B cell (primary cell): ENCODE data around the gene RPL10. TPM values are rescaled to one million over a fixed set of nuclear protein-coding genes. Genes with fewer than 3 reads are reported as not detected.

Experiments
- ATAC-seq: fragments of 200-7000 bp; cut with Tn5 transposase; one replicate; pipeline ENCODE4 v1.10.0; 2021; ENCODE audit warnings: low read depth, mild to moderate bottlenecking, moderate number of reproducible peaks, moderate library complexity
- CTCF ChIA-PET: fragments of 350-600 bp; sonication (Branson Sonifier 250); formaldehyde crosslinking; loops from one replicate; lab custom pipeline; 2021; ENCODE audit warnings: antibody characterized with exemption, inconsistent platforms; lab: Charles Lee
- POLR2A ChIA-PET: fragments of 350-600 bp; sonication (Branson Sonifier 250); formaldehyde crosslinking; loops from one replicate; lab custom pipeline; 2021; ENCODE audit warnings: antibody characterized with exemption; lab: Charles Lee
- DNase-seq: peaks from one replicate; pipeline ENCODE4 v3.0.0; 2013
- H2AFZ ChIP-seq: 2 replicates; pipeline ENCODE4 v1.6.1; 2012; ENCODE audit warnings: mild to moderate bottlenecking, low read depth, low read length; ENCODE audit not compliant: insufficient read depth, poor library complexity, severe bottlenecking
- H3K27ac ChIP-seq, 2 donors: 1 replicate in 1 of 2; 2 replicates in 1 of 2; pipeline ENCODE4 v1.5.1; 2012 to 2013; ENCODE audit warnings: low read length in 2 of 2, mild to moderate bottlenecking in 2 of 2, moderate library complexity in 1 of 2
- H3K27me3 ChIP-seq, 4 experiments: fragments of 200-600 bp in 1 of 4; sonication (generic) in 1 of 4; replicated peaks in 1 of 4; 1 replicate in 2 of 4; 2 replicates in 2 of 4; pipeline versions ENCODE4 v1.6.1 to v1.7.0; 2013 to 2016; ENCODE audit warnings: low read length in 3 of 4, mild to moderate bottlenecking in 2 of 4, mixed read lengths in 1 of 4, moderate library complexity in 1 of 4; ENCODE audit not compliant: insufficient read depth in 4 of 4, control insufficient read depth in 3 of 4; ENCODE audit errors: control extremely low read depth in 1 of 4
- H3K36me3 ChIP-seq, 2 experiments: replicated peaks in 1 of 2; 1 replicate in 1 of 2; 2 replicates in 1 of 2; pipeline versions ENCODE4 v1.6.1 to v1.7.1; 2013; ENCODE audit warnings: low read length in 1 of 2; ENCODE audit not compliant: insufficient read depth in 2 of 2, control insufficient read depth in 1 of 2; ENCODE audit errors: control extremely low read depth in 1 of 2, extremely low read depth in 1 of 2
- H3K4me1 ChIP-seq, 2 donors: fragments of 200-600 bp in 1 of 2; sonication (generic) in 1 of 2; 1 replicate in 1 of 2; 2 replicates in 1 of 2; pipeline versions ENCODE4 v1.5.1 to v1.6.1; 2013 to 2017; ENCODE audit warnings: low read length in 2 of 2; ENCODE audit not compliant: control insufficient read depth in 2 of 2, insufficient read depth in 2 of 2
- H3K4me2 ChIP-seq: replicated peaks from 2 replicates; pipeline ENCODE3; 2012; ENCODE audit warnings: mild to moderate bottlenecking, low read depth, low read length; ENCODE audit not compliant: poor library complexity, severe bottlenecking
- H3K4me3 ChIP-seq, 5 experiments: fragments of 200-600 bp in 1 of 5; sonication (generic) in 1 of 5; 1 replicate in 3 of 5; 2 replicates in 2 of 5; pipeline versions ENCODE4 v1.5.1 to v1.7.0; 2011 to 2016; ENCODE audit warnings: low read length in 4 of 5, mild to moderate bottlenecking in 4 of 5, low read depth in 2 of 5, control low read depth in 1 of 5, moderate library complexity in 1 of 5; ENCODE audit not compliant: insufficient read depth in 1 of 5; ENCODE audit errors: control extremely low read depth in 1 of 5, extremely low read depth in 1 of 5
- H3K79me2 ChIP-seq: fragments of 200-600 bp; sonication (generic); one replicate; pipeline ENCODE4 v1.6.0; 2016; ENCODE audit warnings: low read length; ENCODE audit not compliant: control insufficient read depth, insufficient read depth
- H3K9ac ChIP-seq: fragments of 200-600 bp; sonication (generic); 2 replicates; pipeline ENCODE4 v1.6.1; 2017; ENCODE audit warnings: mild to moderate bottlenecking, low read length, moderate library complexity
- H3K9me3 ChIP-seq, 3 donors: one replicate each; pipeline versions ENCODE4 v1.6.1 to v1.7.1; 2013; ENCODE audit warnings: low read length in 2 of 3; ENCODE audit not compliant: control insufficient read depth in 2 of 3, insufficient read depth in 1 of 3; ENCODE audit errors: control extremely low read depth in 1 of 3
- H4K20me1 ChIP-seq: 2 replicates; pipeline ENCODE4 v1.6.0; 2012; ENCODE audit warnings: mild to moderate bottlenecking, low read length; ENCODE audit not compliant: insufficient read depth, control insufficient read depth, poor library complexity, severe bottlenecking
- H3K27ac Mint-ChIP-seq: one replicate; pipeline ENCODE4 v1.8.0; 2021; ENCODE audit warnings: mixed read lengths
- H3K27me3 Mint-ChIP-seq: one replicate; pipeline ENCODE4 v1.8.0; 2021; ENCODE audit warnings: mixed read lengths
- H3K4me1 Mint-ChIP-seq: one replicate; pipeline ENCODE4 v1.8.0; 2021; ENCODE audit warnings: mixed read lengths
- H3K4me3 Mint-ChIP-seq: one replicate; pipeline ENCODE4 v1.8.0; 2021; ENCODE audit warnings: mixed read lengths
- H3K9me3 Mint-ChIP-seq: one replicate; pipeline ENCODE4 v1.8.0; 2022; ENCODE audit warnings: mixed read lengths; ENCODE audit not compliant: insufficient read depth
- EZH2 ChIP-seq: IDR thresholded peaks from 2 replicates; pipeline ENCODE4 v1.6.1; 2012; ENCODE audit warnings: borderline replicate concordance, low read depth, mild to moderate bottlenecking, moderate library complexity, low read length; ENCODE audit not compliant: insufficient read depth, poor library complexity, severe bottlenecking
- WGBS: methylation state at CpG from one replicate; pipeline ENCODE4 v1.1.5; 2013; ENCODE audit warnings: missing lambda C conversion rate; ENCODE audit not compliant: insufficient coverage; 5-methylcytosine and 5-hydroxymethylcytosine counted together
- intact Hi-C: fragments of 100-400 bp; cut with micrococcal nuclease; formaldehyde crosslinking; loops from one replicate; pipeline ENCODE4 v1.10.0; 2022
- polyA plus RNA-seq: library from polyadenylated mRNA; depleted of rRNA; stranded (reverse); fragments of >200 nt; gene quantifications from 2 replicates; pipeline ENCODE4 v1.2.3, GENCODE V29; 2012
- total RNA-seq, 2 donors: library from RNA; stranded (reverse); fragments of 120-200 nt in 1 of 2; gene quantifications; 1 replicate in 1 of 2; 2 replicates in 1 of 2; pipeline versions ENCODE4 v1.2.3 to v1.2.4, GENCODE V29; 2013 to 2022
- TF ChIP-seq, protein P1 (sequence below): fragments of 200-600 bp; IDR thresholded peaks from one replicate; pipeline ENCODE4 v1.8.0; 2022; ENCODE audit warnings: antibody characterized with exemption, mild to moderate bottlenecking

RPL10 gene
- total and polyA plus RNA-seq, 2 donors (not counting 1 experiment from before 2014, with no cell fraction given): 4,073 to 16,482 TPM

DNA sequence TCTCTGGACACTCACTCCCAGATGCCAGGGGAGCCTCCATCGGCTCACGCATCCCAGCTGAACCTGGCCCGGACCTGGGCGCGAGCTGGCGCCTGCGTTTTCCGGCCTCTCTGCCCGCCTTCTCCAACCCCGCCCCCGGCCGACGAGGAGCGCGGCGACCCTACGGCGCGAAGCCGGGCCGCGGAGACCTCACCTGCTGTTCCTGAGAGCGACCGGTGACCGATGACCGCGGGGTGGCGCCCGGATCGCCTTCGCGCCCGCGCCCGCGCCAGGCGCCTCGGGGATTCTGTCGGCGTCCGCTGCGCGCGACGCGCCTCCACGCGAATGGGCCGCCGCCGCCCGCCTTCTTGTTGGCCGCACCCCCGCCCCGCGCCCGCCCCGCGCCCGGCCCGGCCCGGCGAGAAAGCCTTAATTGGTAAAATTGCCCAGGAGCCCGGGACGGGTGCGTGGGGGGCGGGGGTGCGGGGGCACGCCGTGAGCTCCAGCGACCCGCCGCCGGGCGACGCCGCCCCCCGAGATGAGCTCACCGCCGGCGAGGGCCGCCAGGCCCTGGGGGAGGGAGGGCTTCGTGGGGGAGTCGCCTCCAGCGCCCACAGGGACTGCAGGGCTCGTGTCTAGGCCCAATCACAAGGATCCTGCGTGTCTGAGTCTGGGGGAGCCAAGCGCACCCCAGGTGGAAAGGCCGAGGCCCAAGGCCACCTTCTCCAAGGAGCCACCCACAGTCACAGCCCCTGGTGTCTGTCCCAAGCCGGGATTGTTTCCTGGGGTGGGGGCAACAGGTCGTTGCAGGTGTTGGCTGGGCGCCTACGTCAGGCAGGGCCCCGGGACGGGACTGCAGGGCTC, 23.6 kb upstream of the RPL10 start, which contains the start of gene FLNA:
TSS of gene FLNA (minus strand) at position 322 of the 843 bp plus-strand sequence. CDS start 3,389 bp downstream, outside the sequence.
- peak within 1 kb of the TSS; percentile 22 for H2AFZ ChIP-seq
- peaks cover 16% of the 10 kb centered on the region for H3K79me2 ChIP-seq
- H3K27ac Mint-ChIP-seq: peak within 1 kb of the TSS; percentile 59
- intact Hi-C loops: loop anchor here (1.0 to 10.0 kb wide), 4 partner anchors 143 to 402 kb away; partner anchors contain the start of genes FAM3A, HCFC1, MECP2 and TMEM187
- ATAC-seq: no peak
- H3K9me3 Mint-ChIP-seq: no peaks in the 10 kb centered on the region
- H3K4me1 Mint-ChIP-seq: peaks cover 25% of the 10 kb centered on the region
- no peaks in the 10 kb centered on the region for H3K36me3 ChIP-seq
- peak within 1 kb of the TSS in 4 of 5 experiments; percentile 15 to 46 (median 29) for H3K4me3 ChIP-seq
- peak within 1 kb of the TSS; percentile 29 for H3K9ac ChIP-seq
- no peaks in the 10 kb centered on the region for H3K27me3 ChIP-seq
- peak; percentile 60 for DNase-seq
- ChIA-PET POLR2A (interaction anchor here (0.6 to 1.2 kb wide), 3 partner anchors 24 to 159 kb away, joined by 3 to 7 read pairs (median 3); no protein-coding TSS in a partner anchor), CTCF (interaction anchor here (0.8 to 3.2 kb wide), 7 partner anchors 9 to 160 kb away, joined by 3 to 45 read pairs (median 5); partner anchors contain the start of genes RPL10 and SLC10A3)
- H3K9me3 ChIP-seq: no peaks in the 10 kb centered on the region
- H3K4me2 ChIP-seq: peak within 1 kb of the TSS; percentile 74
- H3K27ac ChIP-seq: no peak within 1 kb of the TSS
- WGBS: 10% methylated on average over 64 of the region's 95 CpGs
- TF ChIP-seq EZH2: no peak
- TF ChIP-seq, protein P1, sequence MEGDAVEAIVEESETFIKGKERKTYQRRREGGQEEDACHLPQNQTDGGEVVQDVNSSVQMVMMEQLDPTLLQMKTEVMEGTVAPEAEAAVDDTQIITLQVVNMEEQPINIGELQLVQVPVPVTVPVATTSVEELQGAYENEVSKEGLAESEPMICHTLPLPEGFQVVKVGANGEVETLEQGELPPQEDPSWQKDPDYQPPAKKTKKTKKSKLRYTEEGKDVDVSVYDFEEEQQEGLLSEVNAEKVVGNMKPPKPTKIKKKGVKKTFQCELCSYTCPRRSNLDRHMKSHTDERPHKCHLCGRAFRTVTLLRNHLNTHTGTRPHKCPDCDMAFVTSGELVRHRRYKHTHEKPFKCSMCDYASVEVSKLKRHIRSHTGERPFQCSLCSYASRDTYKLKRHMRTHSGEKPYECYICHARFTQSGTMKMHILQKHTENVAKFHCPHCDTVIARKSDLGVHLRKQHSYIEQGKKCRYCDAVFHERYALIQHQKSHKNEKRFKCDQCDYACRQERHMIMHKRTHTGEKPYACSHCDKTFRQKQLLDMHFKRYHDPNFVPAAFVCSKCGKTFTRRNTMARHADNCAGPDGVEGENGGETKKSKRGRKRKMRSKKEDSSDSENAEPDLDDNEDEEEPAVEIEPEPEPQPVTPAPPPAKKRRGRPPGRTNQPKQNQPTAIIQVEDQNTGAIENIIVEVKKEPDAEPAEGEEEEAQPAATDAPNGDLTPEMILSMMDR: no peak
- no peaks in the 10 kb centered on the region for H3K27me3 Mint-ChIP-seq
- H4K20me1 ChIP-seq: no peaks in the 10 kb centered on the region
- peak within 1 kb of the TSS; percentile 70 for H3K4me3 Mint-ChIP-seq
- peaks cover 27 to 44% of the 10 kb centered on the region in 2 donors for H3K4me1 ChIP-seq
